H1 (cell line): ENCODE results near the gene GLDC. TPM values are rescaled to one million over a fixed set of nuclear protein-coding genes. Genes with fewer than 3 reads are reported as not detected.

Experiments
- CTCF ChIA-PET: fragments of 300-600 bp; sonication (Branson Sonifier 250); formaldehyde crosslinking; loops from one replicate; lab custom pipeline; 2021; ENCODE audit not compliant: partially characterized antibody; lab: Charles Lee
- POLR2A ChIA-PET: fragments of 300-600 bp; sonication (Branson Sonifier 250); formaldehyde crosslinking; loops from one replicate; lab custom pipeline; 2021; ENCODE audit warnings: inconsistent platforms; ENCODE audit not compliant: partially characterized antibody; lab: Charles Lee
- DNase-seq, 2 experiments: peaks; one replicate each; pipeline versions ENCODE4 v3.0.0 to v3.0.0-alpha.2; 2010 to 2022; ENCODE audit warnings: low spot score in 2 of 2, low read depth in 1 of 2, mixed read lengths in 1 of 2
- FAIRE-seq: peaks from 2 replicates; lab custom pipeline; 2011; peaks lifted over from hg19 to GRCh38; lab: Jason Lieb, UNC
- H2AFZ ChIP-seq: 2 replicates; pipeline ENCODE4 v1.8.1; 2012; ENCODE audit warnings: low read length, inconsistent platforms
- H2AK5ac ChIP-seq: 2 replicates; pipeline ENCODE4 v1.6.1; 2013; ENCODE audit warnings: low read depth, low read length
- H2BK120ac ChIP-seq: replicated peaks from 2 replicates; pipeline ENCODE3; 2013; ENCODE audit warnings: low read depth, low read length, inconsistent platforms
- H2BK12ac ChIP-seq: 2 replicates; pipeline ENCODE4 v1.6.1; 2013; ENCODE audit warnings: low read depth, low read length
- H2BK15ac ChIP-seq: 2 replicates; pipeline ENCODE4 v1.6.1; 2013; ENCODE audit warnings: low read length
- H2BK20ac ChIP-seq: 2 replicates; pipeline ENCODE4 v1.6.1; 2013; ENCODE audit warnings: low read length
- H2BK5ac ChIP-seq: 2 replicates; pipeline ENCODE4 v1.6.1; 2013; ENCODE audit warnings: low read depth, low read length
- H3K14ac ChIP-seq: 2 replicates; pipeline ENCODE4 v1.6.1; 2013; ENCODE audit warnings: inconsistent platforms; ENCODE audit not compliant: insufficient read length
- H3K18ac ChIP-seq: 2 replicates; pipeline ENCODE4 v1.6.1; 2013; ENCODE audit warnings: low read length; ENCODE audit errors: extremely low read depth
- H3K23ac ChIP-seq: 2 replicates; pipeline ENCODE4 v1.6.1; 2013; ENCODE audit warnings: inconsistent platforms; ENCODE audit not compliant: insufficient read length
- H3K23me2 ChIP-seq: 2 replicates; pipeline ENCODE4 v1.6.1; 2013; ENCODE audit warnings: low read depth, low read length
- H3K27ac ChIP-seq: 2 replicates; pipeline ENCODE4 v1.6.1; 2011; ENCODE audit warnings: low read depth, low read length, inconsistent platforms
- H3K27me3 ChIP-seq, 4 experiments: replicated peaks in 1 of 4; 1 replicate in 1 of 4; 2 replicates in 3 of 4; pipeline versions ENCODE4 v1.6.1 to v1.8.1; 2011 to 2013; ENCODE audit warnings: low read length in 3 of 4, mild to moderate bottlenecking in 3 of 4, inconsistent platforms in 2 of 4, mixed read lengths in 2 of 4, moderate library complexity in 1 of 4; ENCODE audit not compliant: control insufficient read depth in 3 of 4, insufficient read depth in 3 of 4; ENCODE audit errors: extremely low read depth in 1 of 4
- H3K36me3 ChIP-seq, 4 experiments: 2 replicates each; pipeline versions ENCODE4 v1.6.1 to v1.8.1; 2011 to 2013; ENCODE audit warnings: mild to moderate bottlenecking in 4 of 4, low read length in 3 of 4, moderate library complexity in 2 of 4, control low read depth in 1 of 4, inconsistent platforms in 1 of 4; ENCODE audit not compliant: insufficient read depth in 4 of 4, control insufficient read depth in 2 of 4
- H3K4ac ChIP-seq: replicated peaks from 2 replicates; pipeline ENCODE3; 2013; ENCODE audit warnings: low read length, low read depth, mixed read lengths, inconsistent platforms; ENCODE audit not compliant: insufficient read length
- H3K4me1 ChIP-seq, 4 experiments: replicated peaks in 1 of 4; 1 replicate in 1 of 4; 2 replicates in 3 of 4; pipeline versions ENCODE4 v1.6.1 to v1.8.1; 2011 to 2013; ENCODE audit warnings: low read length in 3 of 4, inconsistent platforms in 2 of 4, mixed read lengths in 1 of 4; ENCODE audit not compliant: insufficient read depth in 4 of 4, control insufficient read depth in 3 of 4
- H3K4me2 ChIP-seq, 2 experiments: 2 replicates each; pipeline versions ENCODE4 v1.6.1 to v1.8.1; 2011 to 2013; ENCODE audit warnings: low read depth in 2 of 2, low read length in 2 of 2, control low read depth in 1 of 2, inconsistent platforms in 1 of 2, mild to moderate bottlenecking in 1 of 2; ENCODE audit not compliant: insufficient read depth in 1 of 2
- H3K4me3 ChIP-seq, 4 experiments: fragments of 200-600, 300-600 bp in 1 of 4; sonication (generic), shearing (Covaris generic), sonication (Bioruptor Twin) in 1 of 4; 2 replicates each; pipeline versions ENCODE4 v1.5.1 to v1.8.1; 2011 to 2016; ENCODE audit warnings: low read length in 4 of 4, low read depth in 3 of 4, control low read depth in 2 of 4, inconsistent platforms in 2 of 4, mild to moderate bottlenecking in 2 of 4, mixed read lengths in 1 of 4, moderate library complexity in 1 of 4; ENCODE audit not compliant: insufficient read depth in 2 of 4; ENCODE audit errors: extremely low read depth in 1 of 4
- H3K56ac ChIP-seq: replicated peaks from 2 replicates; pipeline ENCODE3; 2013; ENCODE audit warnings: low read depth, mild to moderate bottlenecking, mixed read lengths, low read length, inconsistent platforms; ENCODE audit not compliant: insufficient read length
- H3K79me1 ChIP-seq: 2 replicates; pipeline ENCODE4 v1.6.1; 2013; ENCODE audit warnings: low read depth, low read length, control low read depth
- H3K79me2 ChIP-seq, 2 experiments: 2 replicates each; pipeline versions ENCODE4 v1.6.1 to v1.8.1; 2012 to 2013; ENCODE audit warnings: low read length in 2 of 2, mild to moderate bottlenecking in 2 of 2, inconsistent platforms in 1 of 2; ENCODE audit not compliant: insufficient read depth in 2 of 2, control insufficient read depth in 1 of 2
- H3K9ac ChIP-seq, 4 experiments: replicated peaks in 1 of 4; 1 replicate in 1 of 4; 2 replicates in 3 of 4; pipeline versions ENCODE4 v1.6.1 to v1.8.1; 2011 to 2013; ENCODE audit warnings: low read depth in 3 of 4, low read length in 3 of 4, control low read depth in 2 of 4, mild to moderate bottlenecking in 2 of 4, moderate library complexity in 2 of 4, inconsistent platforms in 1 of 4; ENCODE audit errors: extremely low read depth in 1 of 4
- H3K9me3 ChIP-seq, 2 experiments: 2 replicates each; pipeline versions ENCODE4 v1.6.1 to v1.8.1; 2012 to 2013; ENCODE audit warnings: mild to moderate bottlenecking in 2 of 2, moderate library complexity in 2 of 2, control low read depth in 1 of 2, inconsistent platforms in 1 of 2, low read depth in 1 of 2, low read length in 1 of 2, mixed read lengths in 1 of 2; ENCODE audit not compliant: insufficient read depth in 2 of 2
- H4K20me1 ChIP-seq, 2 experiments: replicated peaks in 1 of 2; 2 replicates each; pipeline versions ENCODE3 to v1.8.1; 2011 to 2013; ENCODE audit warnings: inconsistent platforms in 2 of 2, low read length in 2 of 2, mild to moderate bottlenecking in 1 of 2; ENCODE audit not compliant: insufficient read depth in 2 of 2, control insufficient read depth in 1 of 2
- H4K5ac ChIP-seq: 2 replicates; pipeline ENCODE4 v1.6.1; 2013; ENCODE audit warnings: low read length, low read depth, mixed read lengths, inconsistent platforms; ENCODE audit not compliant: insufficient read length
- H4K8ac ChIP-seq: 2 replicates; pipeline ENCODE4 v1.8.0; 2013; ENCODE audit warnings: mild to moderate bottlenecking, moderate library complexity, low read length, inconsistent platforms; ENCODE audit not compliant: insufficient read depth; ENCODE audit errors: extremely low read depth
- H4K91ac ChIP-seq: replicated peaks from 2 replicates; pipeline ENCODE3; 2013; ENCODE audit warnings: low read length, mixed read lengths, inconsistent platforms; ENCODE audit not compliant: insufficient read length
- BRCA1 ChIP-seq: IDR thresholded peaks from 2 replicates; pipeline ENCODE4 v1.6.1; 2012; ENCODE audit warnings: low read depth, low read length, improper control_type of control experiment
- CEBPB ChIP-seq: IDR thresholded peaks from 2 replicates; pipeline ENCODE4 v1.6.1; 2012; ENCODE audit warnings: low read depth, low read length
- EP300 ChIP-seq, 2 experiments: IDR thresholded peaks; 1 replicate in 1 of 2; 2 replicates in 1 of 2; pipeline ENCODE4 v1.6.1; 2011 to 2012; ENCODE audit warnings: low read depth in 2 of 2, low read length in 2 of 2, mild to moderate bottlenecking in 2 of 2, borderline replicate concordance in 1 of 2, inconsistent platforms in 1 of 2, moderate library complexity in 1 of 2
- GTF2F1 ChIP-seq: IDR thresholded peaks from 2 replicates; pipeline ENCODE4 v1.6.1; 2012; ENCODE audit warnings: low read depth, low read length, improper control_type of control experiment, borderline replicate concordance
- POLR2AphosphoS5 ChIP-seq: IDR thresholded peaks from 2 replicates; pipeline ENCODE4 v1.6.1; 2011; ENCODE audit warnings: low read depth, low read length
- POU5F1 ChIP-seq: IDR thresholded peaks from 2 replicates; pipeline ENCODE4 v1.6.1; 2011; ENCODE audit warnings: low read depth, mild to moderate bottlenecking, low read length, moderate library complexity
- RAD21 ChIP-seq, 2 experiments: IDR thresholded peaks in 1 of 2; conservative IDR thresholded peaks in 1 of 2; 2 replicates each; pipeline ENCODE4 v1.6.1; 2011; ENCODE audit warnings: low read depth in 2 of 2, low read length in 2 of 2, improper control_type of control experiment in 1 of 2, inconsistent platforms in 1 of 2, mild to moderate bottlenecking in 1 of 2, moderate library complexity in 1 of 2
- RXRA ChIP-seq: IDR thresholded peaks from 2 replicates; pipeline ENCODE4 v1.6.1; 2011; ENCODE audit warnings: low read depth, mild to moderate bottlenecking, low read length, moderate library complexity; ENCODE audit not compliant: insufficient read depth
- WGBS, 2 experiments: shearing (Covaris generic) in 1 of 2; methylation state at CpG; one replicate each; pipeline versions ENCODE4 v1.1.6 to v1.1.7; 2013 to 2015; ENCODE audit warnings: low lambda C conversion rate in 2 of 2, mixed read lengths in 2 of 2, inconsistent platforms in 1 of 2, low coverage in 1 of 2, missing lambda C conversion rate in 1 of 2; ENCODE audit not compliant: insufficient replicate concordance in 2 of 2, insufficient coverage in 1 of 2, insufficient read length in 1 of 2; ENCODE audit errors: extremely low coverage in 1 of 2, missing lambda C conversion rate in 1 of 2; 5-methylcytosine and 5-hydroxymethylcytosine counted together
- polyA plus RNA-seq, 7 experiments: library from polyadenylated mRNA; depleted of rRNA in 3 of 7; stranded (reverse) in 5 of 7; unstranded in 2 of 7; fragments of >200 nt in 5 of 7; fragments of 200-250 nt in 2 of 7; gene quantifications; 1 replicate in 5 of 7; 2 replicates in 1 of 7; 4 replicates in 1 of 7; pipeline versions ENCODE4 v1.2.1 to v1.2.3, GENCODE V29; 2011 to 2013; ENCODE audit warnings: missing spikeins in 2 of 7, mixed read lengths in 2 of 7
- total RNA-seq: library from RNA; stranded (reverse); fragmentation: NEBNext Ultra II Directional; extraction: Animal tissue kit (Norgen Biotek cat#: 25700); gene quantifications from 2 replicates; pipeline ENCODE4 v1.2.1, GENCODE V29; 2021
- TF ChIP-seq, protein P1 (sequence below): IDR thresholded peaks from 2 replicates; pipeline ENCODE4 v1.6.1; 2012; ENCODE audit warnings: low read length, inconsistent platforms

Gene GLDC
- total and polyA plus RNA-seq, 2 of the 8 experiments (the other 6 are each of a cell fraction or from before 2014, with no cell fraction given): 48.8 to 101 TPM

DNA sequence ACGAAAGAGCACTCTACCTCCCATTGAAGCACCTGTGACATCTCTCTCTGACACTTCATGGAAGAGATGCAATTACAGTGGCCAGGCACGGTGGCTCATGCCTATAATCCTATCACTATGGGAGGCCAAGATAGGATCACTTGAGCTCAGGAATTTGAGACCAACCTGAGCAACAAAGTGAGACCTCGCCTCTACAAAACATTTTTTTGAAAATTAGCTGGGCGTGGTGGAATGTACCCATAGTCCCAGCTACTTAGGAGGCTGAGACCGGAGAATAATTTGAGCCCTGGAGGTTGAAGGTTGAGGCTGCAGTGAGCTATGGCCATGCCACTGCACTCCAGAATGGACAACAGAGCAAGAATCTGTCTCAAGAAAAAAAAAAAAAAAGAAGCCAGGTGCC is 45.5 kb downstream of the GLDC start:
- H3K9ac ChIP-seq: no peak overlapping the region
- CTCF ChIA-PET: interaction anchor here (0.6 to 1.4 kb wide), 8 partner anchors 9 to 546 kb away, joined by 3 to 6 read pairs (median 3); no protein-coding TSS in a partner anchor

More for the DNA sequence above, 45.5 kb downstream of the GLDC start:
- H2BK20ac ChIP-seq: no peak overlapping the region
- no peak overlapping the region for H3K4ac ChIP-seq
- H2AFZ ChIP-seq: no peak overlapping the region
- no peaks in the 10 kb centered on the region for H3K79me1 ChIP-seq
- H3K4me3 ChIP-seq: no peak overlapping the region
- H3K27ac ChIP-seq: no peak overlapping the region
- POLR2A ChIA-PET: interaction anchor here (0.6 kb wide), 1 partner anchor 198 kb away, joined by 3 read pairs; no protein-coding TSS in a partner anchor
- no peak overlapping the region for H2BK15ac ChIP-seq
- H4K20me1 ChIP-seq: no peaks in the 10 kb centered on the region
- no peak overlapping the region for H4K8ac ChIP-seq
- no peaks in the 10 kb centered on the region for H3K23me2 ChIP-seq
- TF ChIP-seq RXRA (no peak), POU5F1 (no peak), CEBPB (no peak), EP300 (IDR thresholded peaks at IDR 0.05; ENCODE audit: borderline replicate concordance in 1 of 2, low read depth in 2 of 2, low read length in 2 of 2) (no peak), POLR2AphosphoS5 (no peak), RAD21 (IDR thresholded peaks at IDR 0.05 in 1 of 2, conservative IDR thresholded peaks at IDR 0.05 in 1 of 2; ENCODE audit: low read depth in 2 of 2, low read length in 2 of 2) (no peak), GTF2F1 (no peak), BRCA1 (no peak)
- TF ChIP-seq, protein P1, sequence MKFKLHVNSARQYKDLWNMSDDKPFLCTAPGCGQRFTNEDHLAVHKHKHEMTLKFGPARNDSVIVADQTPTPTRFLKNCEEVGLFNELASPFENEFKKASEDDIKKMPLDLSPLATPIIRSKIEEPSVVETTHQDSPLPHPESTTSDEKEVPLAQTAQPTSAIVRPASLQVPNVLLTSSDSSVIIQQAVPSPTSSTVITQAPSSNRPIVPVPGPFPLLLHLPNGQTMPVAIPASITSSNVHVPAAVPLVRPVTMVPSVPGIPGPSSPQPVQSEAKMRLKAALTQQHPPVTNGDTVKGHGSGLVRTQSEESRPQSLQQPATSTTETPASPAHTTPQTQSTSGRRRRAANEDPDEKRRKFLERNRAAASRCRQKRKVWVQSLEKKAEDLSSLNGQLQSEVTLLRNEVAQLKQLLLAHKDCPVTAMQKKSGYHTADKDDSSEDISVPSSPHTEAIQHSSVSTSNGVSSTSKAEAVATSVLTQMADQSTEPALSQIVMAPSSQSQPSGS: no peak
- H4K91ac ChIP-seq: no peak overlapping the region
- H3K9me3 ChIP-seq: no peaks in the 10 kb centered on the region
- no peak for FAIRE-seq
- WGBS, 2 experiments: 93% methylated on average over 5 of the region's 5 CpGs; no CpG with 5 or more reads in 1 of the 2 experiments
- no peak overlapping the region for H3K4me2 ChIP-seq
- H3K27me3 ChIP-seq: no peaks in the 10 kb centered on the region
- peaks cover 9 to 55% (median 29%) of the 10 kb centered on the region in 4 experiments for H3K36me3 ChIP-seq
- H2BK120ac ChIP-seq: no peak overlapping the region
- H3K18ac ChIP-seq: no peak overlapping the region
- no peaks in the 10 kb centered on the region for H3K4me1 ChIP-seq
- no peak overlapping the region for H3K14ac ChIP-seq
- no peaks in the 10 kb centered on the region for H3K79me2 ChIP-seq
- H3K56ac ChIP-seq: no peak overlapping the region
- no peak for DNase-seq
- no peak overlapping the region for H2BK12ac ChIP-seq
- H4K5ac ChIP-seq: no peak overlapping the region
- H2AK5ac ChIP-seq: no peak overlapping the region
- no peak overlapping the region for H2BK5ac ChIP-seq
- no peak overlapping the region for H3K23ac ChIP-seq
